GM18505 (cell line): ENCODE results near the gene CACNA2D1.
"Not testable (repeated sequence)": the region's sequence is repeated elsewhere in the genome, so short reads cannot be mapped to it uniquely, and the experiment has no call there.

Experiments
- ATAC-seq: cut with Tn5 transposase; IDR thresholded peaks from one replicate; pipeline ENCODE4 v1.9.1; 2021; ENCODE audit not compliant: unreplicated experiment
- POLR2A ChIP-seq: IDR thresholded peaks from 4 replicates; pipeline ENCODE4 v1.6.1; 2011; ENCODE audit warnings: borderline replicate concordance; ENCODE audit not compliant: insufficient read depth, insufficient read length; ENCODE audit errors: extremely low read depth

The CACNA2D1 gene

DNA sequence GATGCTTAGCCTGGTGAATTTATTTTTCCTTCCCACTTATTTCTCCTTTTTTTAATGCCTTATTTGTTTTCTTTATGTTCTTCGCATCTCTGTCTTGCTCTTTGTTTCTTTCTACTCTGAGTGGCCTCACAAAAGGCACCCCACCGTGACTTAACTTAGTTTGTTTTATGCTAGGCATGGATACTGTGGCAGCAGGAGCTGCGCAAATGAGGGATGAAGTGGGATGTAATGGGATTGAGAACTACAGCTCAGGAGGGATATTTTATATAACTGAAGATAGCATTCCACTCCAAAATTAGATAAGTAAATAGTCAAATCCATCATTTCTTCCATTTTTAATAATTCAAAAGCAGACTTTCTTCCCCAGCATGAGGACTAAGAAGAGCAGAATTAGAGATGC is 1.7 kb upstream of the CACNA2D1 start:
- no peak for ATAC-seq
- TF ChIP-seq POLR2A = no peak

DNA sequence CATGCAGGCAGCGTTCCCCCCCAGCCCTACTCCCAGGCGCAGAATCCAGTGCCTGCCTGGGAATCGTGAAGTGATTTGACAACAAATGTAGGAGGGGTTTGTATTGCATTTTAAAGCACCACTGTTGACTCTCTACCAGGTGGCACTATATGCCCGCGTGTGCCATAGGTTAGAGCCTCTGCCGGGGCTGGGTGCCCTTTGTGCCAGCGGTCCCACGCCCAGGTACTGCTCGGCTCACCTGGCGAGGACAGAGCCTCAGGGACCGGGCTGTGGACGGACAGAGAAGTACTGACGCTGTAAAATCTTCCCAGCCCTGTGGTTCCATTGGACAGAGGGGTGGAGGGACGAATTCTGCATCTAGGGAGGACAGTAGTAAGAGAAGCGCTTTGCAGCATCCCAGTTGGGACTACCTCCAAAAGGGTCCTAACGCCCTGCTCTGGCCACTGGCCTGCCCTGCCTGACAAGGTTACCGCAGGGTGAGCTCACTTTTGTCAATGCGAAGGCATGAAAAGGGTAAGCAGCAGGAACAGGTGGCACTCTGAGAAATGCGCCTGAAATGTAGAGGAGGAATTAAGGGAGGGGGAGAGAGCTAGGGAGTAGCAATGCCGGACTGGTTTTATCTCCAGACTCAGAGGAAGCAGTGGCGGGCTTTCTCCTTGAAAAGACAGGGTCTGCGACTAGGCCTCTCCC is 788 bp upstream of the CACNA2D1 start:
- TF ChIP-seq POLR2A = no peak
- ATAC-seq = no peak

DNA sequence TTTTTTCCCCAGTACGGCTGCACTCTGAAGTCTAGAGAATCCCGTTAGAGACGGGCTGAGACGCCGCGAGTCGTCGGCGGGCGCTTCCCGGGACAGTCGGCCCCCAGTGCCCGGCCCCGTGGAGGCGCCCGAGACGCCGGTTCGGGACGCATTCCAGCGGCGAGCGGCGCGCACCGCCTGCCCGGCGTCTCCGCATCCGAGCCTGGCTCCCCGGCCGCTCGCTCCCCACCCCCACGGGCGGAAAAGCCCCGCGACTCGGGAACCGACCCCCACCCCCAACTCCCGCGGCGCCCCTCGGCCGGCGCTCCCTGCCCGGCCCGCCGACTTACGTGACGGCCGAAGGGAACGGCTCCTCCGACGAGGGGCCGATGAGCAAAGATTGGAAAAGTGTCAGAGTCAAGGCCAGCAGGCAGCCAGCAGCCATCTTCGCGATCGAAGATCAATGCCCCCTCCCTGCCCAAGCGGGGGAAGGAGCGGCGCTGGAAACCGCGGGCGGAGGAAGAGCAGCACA is 486 bp downstream of the CACNA2D1 start:
- TF ChIP-seq POLR2A = no peak
- no peak for ATAC-seq

DNA sequence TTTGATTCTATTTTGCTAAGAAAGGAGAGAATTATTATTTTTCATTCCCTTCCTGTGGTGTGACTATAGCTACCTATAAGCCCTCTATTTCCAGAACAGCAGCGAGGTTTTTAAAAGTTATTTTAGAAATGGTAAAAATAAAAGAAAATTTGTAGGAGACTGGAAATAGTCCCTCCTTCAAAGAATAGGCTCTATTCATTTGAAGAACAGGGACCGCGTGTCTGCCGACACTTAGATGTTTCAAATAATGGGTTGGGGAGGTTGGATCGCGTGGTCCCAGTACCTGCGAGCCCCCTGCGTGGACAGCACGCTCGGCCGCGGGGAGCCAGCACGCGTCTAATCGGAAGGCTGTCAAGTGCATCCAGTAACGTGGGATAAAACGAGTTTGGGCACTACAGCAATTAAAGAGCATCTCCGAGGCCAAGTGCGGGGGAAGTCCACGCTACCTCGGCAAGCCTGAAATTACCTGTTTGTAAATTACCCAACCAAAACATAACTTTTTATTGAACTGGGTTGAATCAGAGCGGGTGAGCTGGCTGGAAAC is 1.0 kb downstream of the CACNA2D1 start:
- no peak for TF ChIP-seq POLR2A
- no peak for ATAC-seq

DNA sequence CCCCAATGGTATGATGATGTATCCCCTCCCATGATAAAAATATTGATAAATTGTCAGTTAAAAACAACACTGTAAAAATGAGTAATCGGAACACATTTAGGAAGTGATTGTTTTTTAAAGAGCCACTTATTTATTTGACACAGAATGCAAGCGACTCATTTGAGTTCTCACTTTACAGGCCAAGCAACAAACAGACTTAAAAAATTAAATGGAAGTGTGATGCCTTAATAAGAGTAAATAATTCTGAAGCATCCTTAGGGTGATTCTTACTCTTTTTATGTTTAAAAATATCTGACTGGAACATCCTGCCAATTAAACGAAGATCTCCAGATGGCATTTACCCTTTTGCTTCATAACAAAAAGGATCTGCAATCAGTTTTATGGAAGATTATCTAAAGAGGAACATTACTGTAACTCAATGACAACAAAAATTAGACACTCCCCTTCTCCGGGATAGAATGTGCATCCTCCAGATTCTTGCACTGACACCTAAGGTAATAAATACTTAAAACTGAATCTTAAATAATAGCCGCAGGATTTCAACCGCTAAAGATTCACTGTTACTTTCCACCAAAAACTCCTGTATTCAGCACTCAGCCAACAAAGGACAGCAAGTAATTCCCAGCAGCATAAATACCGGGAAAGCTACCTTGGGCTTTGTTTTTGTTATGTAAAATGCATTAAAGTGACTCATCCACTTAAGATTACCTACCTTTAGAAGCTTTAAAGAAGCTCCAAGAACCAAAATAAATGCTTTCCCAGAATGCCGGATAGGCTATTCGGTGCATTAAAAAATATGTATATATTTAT is 1.7 kb downstream of the CACNA2D1 start:
- ATAC-seq = no peak
- TF ChIP-seq POLR2A = no peak

DNA sequence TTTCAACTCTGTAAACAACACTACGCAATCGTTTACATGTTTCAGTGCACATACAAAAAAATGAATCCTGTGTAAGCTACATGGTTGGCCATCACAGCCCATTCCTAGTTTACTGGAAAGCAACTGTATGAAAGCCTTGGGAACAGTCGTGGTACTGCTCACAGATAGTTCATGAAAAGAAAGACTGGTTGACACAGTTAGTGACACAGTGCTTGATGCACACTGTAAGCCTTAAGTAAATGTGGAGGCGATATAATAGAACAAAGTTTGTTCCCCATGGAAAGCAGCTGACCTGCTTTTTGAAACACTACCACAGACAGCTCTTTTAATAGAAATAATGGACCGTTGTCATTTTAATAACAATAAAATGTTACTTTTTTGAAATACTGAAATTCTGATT is 5.1 kb downstream of the CACNA2D1 start:
- no peak for TF ChIP-seq POLR2A
- ATAC-seq = no peak

DNA sequence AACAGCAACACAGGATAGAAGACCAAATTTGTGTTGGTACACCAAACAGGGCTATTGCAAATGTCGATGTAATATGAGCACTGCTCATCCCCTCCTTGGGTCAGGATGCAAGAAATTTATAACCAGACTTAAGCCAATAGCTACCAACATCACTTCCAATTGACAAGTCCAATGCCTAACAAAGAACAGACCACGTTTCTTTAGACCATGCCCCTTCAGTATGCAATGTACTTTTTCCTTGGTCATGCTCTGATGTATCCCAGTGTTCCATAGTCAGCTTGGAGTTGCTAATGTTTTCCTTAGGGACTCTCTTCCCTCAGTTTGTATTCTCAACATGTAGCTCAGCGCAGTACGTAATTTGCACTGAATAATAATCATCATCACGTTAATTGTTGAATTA is 7.8 kb downstream of the CACNA2D1 start:
- no peak for TF ChIP-seq POLR2A
- ATAC-seq = no peak

DNA sequence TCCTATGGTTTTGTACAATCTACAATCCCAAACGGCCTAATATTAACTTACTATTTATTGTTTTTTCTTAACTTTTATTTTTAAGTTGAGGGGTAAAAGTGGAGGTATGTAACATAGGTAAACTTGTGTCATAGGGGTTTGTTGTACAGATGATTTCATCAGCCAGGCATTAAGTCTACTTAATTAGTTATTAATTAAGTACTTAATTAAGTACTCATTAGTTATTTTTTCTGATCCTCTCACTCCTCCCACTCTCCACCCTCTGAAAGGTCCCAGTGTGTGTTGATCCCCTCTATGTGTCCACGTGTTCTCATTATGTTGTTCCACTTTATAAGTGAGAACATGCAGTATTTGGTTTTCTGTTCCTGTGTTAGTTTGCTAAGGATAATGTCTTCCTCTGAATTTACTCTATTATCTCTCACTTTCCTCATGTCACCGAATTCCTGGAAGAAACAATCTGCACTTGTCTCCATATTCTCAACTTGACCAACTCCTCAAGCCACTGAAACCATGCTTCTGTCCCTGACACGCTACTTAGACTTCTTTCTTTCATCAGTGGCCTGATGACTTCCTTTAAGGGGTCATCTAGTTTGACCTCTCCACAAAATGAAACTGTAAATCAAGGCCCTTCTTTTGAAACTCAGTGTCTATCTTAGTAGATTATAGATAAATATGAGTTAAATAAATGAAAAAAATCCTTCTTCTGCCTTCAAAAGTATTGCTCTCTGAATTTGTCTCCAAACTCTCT is 9.1 kb downstream of the CACNA2D1 start:
- no peak for TF ChIP-seq POLR2A
- no peak for ATAC-seq

DNA sequence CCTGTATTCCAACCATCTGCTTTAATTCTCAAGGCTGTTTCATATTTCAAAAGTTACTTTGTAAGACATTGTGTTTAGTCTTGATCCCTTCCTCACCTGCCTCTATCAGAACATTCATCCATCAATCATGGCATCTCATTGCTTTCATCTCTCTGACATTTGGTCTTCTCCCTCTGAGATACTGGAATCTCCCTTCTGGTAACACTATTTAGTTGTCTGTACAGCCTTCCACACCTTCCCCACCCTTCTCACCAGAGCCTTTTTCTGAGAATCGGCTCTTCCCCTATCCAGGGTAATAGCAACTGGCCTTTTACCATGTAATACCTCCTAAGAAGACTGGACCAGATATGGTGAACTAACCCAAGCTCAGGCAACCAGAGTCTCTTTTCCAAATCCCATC is 10.1 kb downstream of the CACNA2D1 start:
- ATAC-seq = no peak
- TF ChIP-seq POLR2A = no peak

DNA sequence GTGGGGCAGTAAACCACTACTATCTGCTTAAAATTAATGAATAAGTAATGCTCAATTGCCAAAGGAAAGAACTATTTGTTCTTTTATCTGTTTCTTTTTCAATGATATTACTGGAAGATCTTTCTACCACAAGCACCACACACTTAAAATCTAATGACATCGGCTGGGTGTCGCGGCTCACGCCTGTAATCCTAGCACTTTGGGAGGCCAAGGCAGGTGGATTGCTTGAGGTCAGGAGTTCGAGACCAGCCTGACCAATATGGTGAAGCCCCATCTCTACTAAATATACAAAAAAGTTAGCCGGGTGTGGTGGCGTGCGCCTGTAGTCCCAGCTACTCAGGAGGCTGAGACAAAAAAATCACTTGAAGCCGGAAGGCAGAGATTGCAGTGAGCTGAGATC is 10.8 kb downstream of the CACNA2D1 start:
- ATAC-seq = not testable (repeated sequence)

DNA sequence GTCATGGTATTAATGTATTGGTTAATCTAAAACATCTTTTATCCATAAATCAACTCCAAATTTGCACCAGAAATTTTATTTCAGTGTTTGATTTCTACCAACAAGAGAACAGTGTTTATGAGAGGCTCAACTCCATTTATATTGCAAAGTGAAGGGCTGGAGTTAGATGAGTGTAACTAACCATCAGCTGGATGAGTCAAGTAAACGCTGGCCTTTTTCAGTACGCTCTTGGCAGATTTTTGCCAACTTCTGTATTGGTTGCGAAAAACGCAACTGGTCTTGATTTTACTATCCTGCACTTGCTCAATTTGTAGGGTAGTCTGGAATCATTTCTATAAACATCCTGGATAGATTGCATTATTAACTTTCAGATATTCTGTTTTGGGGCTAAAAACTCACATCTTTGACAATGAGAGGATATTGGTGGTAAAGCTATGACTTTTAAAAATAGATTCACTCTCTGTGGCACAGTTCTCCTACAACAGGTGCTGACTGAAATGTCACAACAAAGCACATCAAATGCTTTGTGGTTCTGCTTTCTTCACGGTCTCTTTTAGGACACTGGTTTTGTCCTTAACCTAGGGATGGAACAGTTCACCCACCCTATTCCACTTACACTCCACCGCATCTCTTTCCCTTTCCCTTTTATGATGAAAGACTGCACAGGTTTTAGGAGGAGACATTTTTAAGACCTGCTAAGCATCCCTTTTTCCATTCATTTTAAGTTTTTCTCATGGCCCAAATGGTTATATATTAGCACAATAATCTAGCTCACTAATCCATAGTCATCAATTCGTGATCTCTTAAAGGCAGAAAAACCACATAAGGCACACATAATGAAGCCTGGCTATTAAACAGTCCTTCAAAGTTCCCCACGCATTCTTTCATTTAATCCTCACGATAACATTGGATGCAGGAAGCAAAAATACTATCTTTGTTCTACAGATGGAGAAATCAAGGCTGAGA is 12.8 kb downstream of the CACNA2D1 start:
- ATAC-seq = no peak
- no peak for TF ChIP-seq POLR2A

DNA sequence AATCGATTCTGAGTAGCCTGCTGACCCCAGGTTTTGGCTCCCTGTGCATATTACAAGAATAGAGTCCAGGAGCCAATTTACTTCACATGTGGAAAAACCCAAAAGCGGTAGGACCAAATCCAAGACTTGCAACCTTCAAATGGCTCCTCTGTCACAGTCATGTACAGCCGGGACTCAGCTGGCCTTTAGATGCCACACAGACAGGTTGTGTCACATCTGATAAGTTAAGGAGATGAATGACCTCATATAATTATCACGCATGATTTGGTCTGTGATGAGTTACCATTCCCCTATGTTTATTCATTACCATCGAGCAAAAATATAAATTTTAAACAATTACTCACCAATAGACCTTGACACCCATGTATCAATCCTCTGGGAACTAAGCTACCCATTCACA is 14.2 kb downstream of the CACNA2D1 start:
- TF ChIP-seq POLR2A = no peak
- no peak for ATAC-seq
